Lung (tissue), 13 donors: ENCODE results near the gene TTC39B. TPM values are rescaled to one million over a fixed set of nuclear protein-coding genes. Genes with fewer than 3 reads are reported as not detected.

Experiments
- ATAC-seq: fragments of 200-7000 bp; cut with Tn5 transposase; one replicate; pipeline ENCODE4 v1.9.1; 2020; ENCODE audit warnings: moderate number of reproducible peaks; ENCODE audit not compliant: insufficient read depth, low FRiP score
- DNase-seq, 3 donors: peaks; one replicate each; pipeline ENCODE4 v3.0.0-alpha.2; 2013 to 2017
- H3K27ac ChIP-seq, 2 donors: one replicate each; pipeline ENCODE4 v1.5.1; 2013; ENCODE audit warnings: mild to moderate bottlenecking in 2 of 2, moderate library complexity in 2 of 2, control low read depth in 1 of 2, inconsistent platforms in 1 of 2, low read depth in 1 of 2, low read length in 1 of 2
- H3K27me3 ChIP-seq, 3 donors: one replicate each; pipeline ENCODE4 v1.5.1; 2013; ENCODE audit warnings: low read length in 2 of 3; ENCODE audit not compliant: control insufficient read depth in 3 of 3, insufficient read depth in 3 of 3
- H3K36me3 ChIP-seq, 4 donors: one replicate each; pipeline ENCODE4 v1.5.1; 2013; ENCODE audit warnings: low read length in 4 of 4, mild to moderate bottlenecking in 1 of 4, moderate library complexity in 1 of 4; ENCODE audit not compliant: control insufficient read depth in 4 of 4, insufficient read depth in 4 of 4
- H3K4me1 ChIP-seq, 5 donors: one replicate each; pipeline ENCODE4 v1.5.1; 2013; ENCODE audit warnings: low read length in 5 of 5, mild to moderate bottlenecking in 2 of 5, moderate library complexity in 1 of 5; ENCODE audit not compliant: control insufficient read depth in 5 of 5, insufficient read depth in 5 of 5
- H3K4me3 ChIP-seq: one replicate; pipeline ENCODE4 v1.5.1; 2013; ENCODE audit warnings: mild to moderate bottlenecking, control low read depth, moderate library complexity
- H3K9ac ChIP-seq, 2 donors: one replicate each; pipeline ENCODE4 v1.5.1; 2013; ENCODE audit warnings: low read length in 2 of 2, control low read depth in 1 of 2; ENCODE audit not compliant: insufficient read depth in 1 of 2
- H3K9me3 ChIP-seq, 4 donors: one replicate each; pipeline ENCODE4 v1.5.1; 2013; ENCODE audit warnings: low read length in 3 of 4, mild to moderate bottlenecking in 1 of 4, moderate library complexity in 1 of 4; ENCODE audit not compliant: control insufficient read depth in 4 of 4, insufficient read depth in 3 of 4
- CTCF ChIP-seq: IDR thresholded peaks from 2 replicates; pipeline ENCODE4 v1.5.1; 2012; ENCODE audit warnings: mild to moderate bottlenecking; ENCODE audit errors: control extremely low read depth, extremely low read depth
- WGBS, 2 donors: extraction: QIAGEN DNeasy Blood & Tissue Kit; methylation state at CpG; one replicate each; pipeline ENCODE4 v1.1.7; 2013; 5-methylcytosine and 5-hydroxymethylcytosine counted together
- polyA plus RNA-seq, 2 donors: library from polyadenylated mRNA; stranded (reverse); fragments of 200-250 nt; gene quantifications; one replicate each; pipeline ENCODE4 v1.2.1, GENCODE V29; 2013
- small RNA-seq: library from RNA; depleted of rRNA; stranded (forward); fragments of <200 nt; gene quantifications from one replicate; pipeline ENCODE3, GENCODE V24; 2014; ENCODE audit warnings: low replicate concordance
- total RNA-seq, 2 donors: library from RNA; depleted of rRNA in 1 of 2; stranded (reverse); fragments of >200 nt in 1 of 2; gene quantifications; one replicate each; pipeline ENCODE4 v1.2.1, GENCODE V29; 2014 to 2021
- donor health status: control.
- donor health status: control.
- donor health status: Bipolar disorder and iron deficiency.
- donor health status: healthy.
- donor health status: DM: yes; HTN: yes; CAD: no.

Gene TTC39B
- total and polyA plus RNA-seq, 4 donors: 4.2 to 30.0 (median 19.2) TPM

- no peaks in the 10 kb centered on the region for H3K36me3 ChIP-seq
- peaks cover 0 to 18% (median 0%) of the 10 kb centered on the region in 5 donors for H3K4me1 ChIP-seq
- ATAC-seq (no peak), DNase-seq (no peak)
- 79 to 86% methylated on average over 5 of the region's 5 CpGs for whole genome bisulfite sequencing, 2 donors
- no peak overlapping the region for H3K9ac ChIP-seq
- H3K4me3 ChIP-seq: no peak overlapping the region
- no peak overlapping the region for H3K27ac ChIP-seq
- no peaks in the 10 kb centered on the region for H3K27me3 ChIP-seq
- no peaks in the 10 kb centered on the region for H3K9me3 ChIP-seq
- no peak for TF ChIP-seq CTCF
Observed at GRCh38 chr9:15115702-15116101, 191.3 kb downstream of the TTC39B start.

DNA sequence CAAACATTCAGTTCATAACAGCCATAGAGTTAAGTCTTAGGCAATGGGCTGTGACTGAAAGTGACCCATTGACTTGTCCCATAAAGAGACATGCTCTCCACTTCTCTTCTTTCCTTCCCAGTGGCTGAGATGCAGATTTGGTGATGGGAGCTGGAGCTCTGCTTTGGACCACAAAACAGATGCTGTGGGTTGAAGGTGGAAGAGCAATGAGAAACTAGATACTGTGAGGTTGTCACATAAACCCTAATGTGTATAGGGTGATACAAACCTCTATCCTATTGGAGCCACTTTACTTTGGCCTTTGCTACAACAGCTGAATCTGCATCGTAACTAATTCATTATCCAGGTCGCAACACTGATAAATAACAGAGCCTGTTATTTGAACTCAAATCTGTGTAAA, 192.0 kb downstream of the TTC39B start:
- H3K4me3 ChIP-seq: no peak overlapping the region
- no peak for DNase-seq
- 92 to 97% methylated on average over 2 of the region's 2 CpGs for WGBS, 2 donors
- H3K27me3 ChIP-seq: no peaks in the 10 kb centered on the region
- no peak for TF ChIP-seq CTCF
- peaks cover 0 to 18% (median 0%) of the 10 kb centered on the region in 5 donors for H3K4me1 ChIP-seq
- no peaks in the 10 kb centered on the region for H3K9me3 ChIP-seq
- no peaks in the 10 kb centered on the region for H3K36me3 ChIP-seq
- no peak for ATAC-seq
- H3K9ac ChIP-seq: no peak overlapping the region
- H3K27ac ChIP-seq: no peak overlapping the region

Small RNA genes lying within 50 kb of the gene (small RNA-seq; reads per million reads assigned to genes)
- gene RNU6-559P: not detected

Other genes starting within 250 kb of the TTC39B start
- 10 to 100 TPM; 23.6 to 75.5 TPM for gene SNAPC3, start 115.7 kb upstream of the TTC39B start, total RNA-seq
- 10 to 100 TPM; 10.9 to 11.8 TPM for gene SNAPC3, start 115.7 kb upstream of the TTC39B start, polyA plus RNA-seq
- 10 to 100 TPM; 29.5 to 75.1 TPM for gene PSIP1, start 203.8 kb upstream of the TTC39B start, total RNA-seq
- gene PSIP1, start 203.8 kb upstream of the TTC39B start, polyA plus RNA-seq: 10 to 100 TPM; 14.8 to 30.0 TPM
- gene CCDC171, start 245.8 kb upstream of the TTC39B start, total RNA-seq: 10 to 100 TPM in 1 of 2 donors, 1 to 10 TPM in 1; 3.8 to 17.0 TPM
- gene CCDC171, start 245.8 kb upstream of the TTC39B start, polyA plus RNA-seq: 1 to 10 TPM in 1 of 2 donors, under 1 TPM in 1; 0.40 to 1.2 TPM